ENCODE data around the gene HBD. TPM values are rescaled to one million over a fixed set of nuclear protein-coding genes. Genes with fewer than 3 reads are reported as not detected.

HBD gene
- total RNA-seq, 1 experiment from 2014 or later, result 0.32 TPM

DNA sequence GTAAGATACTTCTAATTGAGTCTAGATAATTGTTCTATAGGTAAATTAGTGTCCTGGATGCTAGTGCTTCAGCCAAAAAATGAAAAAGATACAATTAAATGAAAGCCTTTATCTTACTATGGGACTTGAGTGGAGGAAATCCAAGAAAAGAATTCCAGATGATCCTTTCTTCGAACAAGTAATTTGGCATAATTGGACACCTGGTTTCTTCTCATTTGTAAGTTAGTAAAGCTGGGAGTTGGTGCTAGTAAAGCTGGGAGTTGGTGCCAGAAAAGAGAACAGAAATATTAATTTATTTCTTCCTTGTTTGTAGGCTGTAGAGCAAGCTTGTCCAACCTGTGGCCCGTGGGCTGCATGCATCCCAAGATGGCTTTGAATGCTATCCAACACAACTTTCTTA lies 46.1 kb downstream of the HBD start:
- DNase-seq (ENCODE audit: low read depth), result no peak

Other genes with a start within 250 kb of the HBD start
- gene OR51L1, start 239.6 kb downstream of the HBD start, total RNA-seq (2014; rRNA removed; shearing (Covaris generic)), result not detected in 2 replicates
- gene OR52J3, start 188.0 kb downstream of the HBD start, total RNA-seq (2014; rRNA removed; shearing (Covaris generic)), result not detected in 2 replicates
- gene OR52E2, start 174.9 kb downstream of the HBD start, total RNA-seq (2014; rRNA removed; shearing (Covaris generic)), result not detected in 2 replicates
- gene OR52E1, start 164.9 kb downstream of the HBD start, total RNA-seq (2014; rRNA removed; shearing (Covaris generic)), result not detected in 2 replicates
- gene OR52A5, start 96.1 kb downstream of the HBD start, total RNA-seq (2014; rRNA removed; shearing (Covaris generic)), result not detected in 2 replicates
- not detected in 2 replicates for gene OR52A1, start 79.7 kb downstream of the HBD start, total RNA-seq (2014; rRNA removed; shearing (Covaris generic))
- gene OR51V1, start 33.8 kb downstream of the HBD start, total RNA-seq (2014; rRNA removed; shearing (Covaris generic)), result not detected in 2 replicates
- gene HBB, start 7.4 kb downstream of the HBD start, total RNA-seq (2014; rRNA removed; shearing (Covaris generic)), result not detected in 2 replicates
- gene HBG1, start 15.4 kb upstream of the HBD start, total RNA-seq (2014; rRNA removed; shearing (Covaris generic)), result not detected in 2 replicates
- not detected in 2 replicates for gene HBG2, start 20.3 kb upstream of the HBD start, total RNA-seq (2014; rRNA removed; shearing (Covaris generic))
- gene HBE1, start 35.5 kb upstream of the HBD start, total RNA-seq (2014; rRNA removed; shearing (Covaris generic)), result 2.2 and 7.0 TPM in 2 replicates
- gene OR51B4, start 67.5 kb upstream of the HBD start, total RNA-seq (2014; rRNA removed; shearing (Covaris generic)), result 2.0 TPM in 1 of 2 replicates, not detected in the other
- not detected in 2 replicates for gene OR51B2, start 89.8 kb upstream of the HBD start, total RNA-seq (2014; rRNA removed; shearing (Covaris generic))
- gene OR51B5, start 109.0 kb upstream of the HBD start, total RNA-seq (2014; rRNA removed; shearing (Covaris generic)), result not detected in 2 replicates
- gene OR51B6, start 117.0 kb upstream of the HBD start, total RNA-seq (2014; rRNA removed; shearing (Covaris generic)), result not detected in 2 replicates
- not detected in 2 replicates for gene OR51M1, start 149.3 kb upstream of the HBD start, total RNA-seq (2014; rRNA removed; shearing (Covaris generic))
- not detected in 2 replicates for gene OR51Q1, start 187.6 kb upstream of the HBD start, total RNA-seq (2014; rRNA removed; shearing (Covaris generic))
- gene OR51I1, start 207.0 kb upstream of the HBD start, total RNA-seq (2014; rRNA removed; shearing (Covaris generic)), result not detected in 2 replicates
- gene OR51I2, start 214.8 kb upstream of the HBD start, total RNA-seq (2014; rRNA removed; shearing (Covaris generic)), result not detected in 2 replicates

Data from M059J (cell line).